ENCODE results near the gene NOL11.
"Not testable (repeated sequence)": the region's sequence is repeated elsewhere in the genome, so short reads cannot be mapped to it uniquely, and the experiment has no call there.

NOL11 gene

DNA sequence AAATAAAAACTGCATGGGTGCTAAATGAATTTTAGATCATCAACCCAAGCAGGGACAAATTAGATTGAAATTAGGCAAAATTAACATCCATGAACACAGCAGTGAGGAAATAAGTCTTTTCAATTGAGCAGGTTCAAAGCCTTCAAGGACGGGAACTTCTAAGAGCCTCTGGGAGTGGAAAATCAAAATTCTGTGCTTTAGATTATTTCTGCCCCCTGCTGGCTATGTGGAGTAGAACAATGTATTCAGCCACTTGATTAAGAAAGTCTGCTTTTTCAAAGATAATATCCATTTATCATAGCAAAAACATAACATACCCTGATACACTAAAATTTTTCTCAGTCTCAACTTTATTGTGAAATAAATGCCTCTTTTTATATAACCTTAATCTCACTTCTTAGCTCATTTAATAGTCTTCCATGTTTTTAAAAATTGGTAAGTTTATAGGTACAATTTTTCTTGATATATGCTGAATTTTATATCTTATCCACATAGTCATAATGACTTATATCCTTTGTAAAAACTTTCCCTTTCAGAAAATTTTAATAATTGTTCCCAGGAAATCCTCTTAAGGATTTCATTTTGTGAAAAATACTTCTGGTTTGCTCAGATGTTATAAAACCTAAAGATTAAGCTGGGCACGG is 28.1 kb upstream of the NOL11 start:
- Mint-ChIP-seq H3K4me1 (ENCODE audit: low read depth) (peaks cover 18% of the 10 kb centered on the region), H3K4me3 (no peak overlapping the region), H3K27ac (no peak overlapping the region), H3K9me3 (no peaks in the 10 kb centered on the region), H3K36me3 (ENCODE audit: low read depth) (peaks cover 17% of the 10 kb centered on the region), H3K27me3 (no peaks in the 10 kb centered on the region)
- intact Hi-C loops (cut with micrococcal nuclease), result loop anchor here (1.0 to 5.0 kb wide), 3 partner anchors 130 to 313 kb away; partner anchors contain the start of gene PITPNC1

DNA sequence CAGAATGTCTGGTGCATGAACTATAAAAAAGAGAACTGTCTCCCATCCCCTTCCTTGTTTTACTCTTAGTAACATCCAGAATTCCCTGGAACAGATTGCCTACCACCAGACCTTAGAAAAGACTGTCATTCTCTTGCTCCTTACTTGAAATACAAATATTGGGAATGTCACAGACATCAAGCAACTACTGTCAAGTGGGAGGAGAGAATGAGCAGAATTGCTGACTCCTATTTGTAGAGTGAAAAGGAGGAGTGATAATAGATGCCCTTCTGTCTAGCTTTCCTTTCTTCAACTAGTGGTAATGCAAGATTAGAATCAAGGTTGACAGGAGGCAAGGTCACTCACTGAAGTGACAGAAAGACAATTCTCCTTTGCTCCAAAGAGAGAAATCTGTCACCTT is 23.9 kb upstream of the NOL11 start:
- peaks cover 9% of the 10 kb centered on the region for H3K36me3 Mint-ChIP-seq (ENCODE audit: low read depth)
- peaks cover 12% of the 10 kb centered on the region for H3K4me1 Mint-ChIP-seq (ENCODE audit: low read depth)
- H3K4me3 Mint-ChIP-seq, result no peak overlapping the region
- no peaks in the 10 kb centered on the region for H3K9me3 Mint-ChIP-seq
- intact Hi-C loops (cut with micrococcal nuclease), result no loop called here
- no peak overlapping the region for H3K27ac Mint-ChIP-seq
- H3K27me3 Mint-ChIP-seq, result no peaks in the 10 kb centered on the region

DNA sequence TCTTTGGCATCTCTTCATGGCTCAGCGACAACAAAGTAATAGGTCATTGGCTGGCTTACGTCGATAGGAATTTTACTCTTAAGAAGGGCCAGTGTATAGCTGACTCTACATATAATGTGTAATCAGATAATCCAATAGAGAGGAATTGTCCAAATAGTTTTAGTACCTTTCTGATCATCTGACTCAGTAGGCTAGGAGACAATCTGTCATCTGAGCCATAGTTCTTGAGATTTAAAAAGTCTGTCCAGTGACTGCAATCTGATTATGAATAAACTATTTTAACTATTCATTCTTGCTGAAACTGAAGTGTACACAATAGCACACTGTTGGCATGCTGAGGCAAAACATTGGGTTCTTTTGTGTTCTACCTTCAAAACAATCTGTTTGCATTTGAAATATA is 21.4 kb upstream of the NOL11 start:
- intact Hi-C loops (cut with micrococcal nuclease), result no loop called here
- peaks cover 9% of the 10 kb centered on the region for H3K36me3 Mint-ChIP-seq (ENCODE audit: low read depth)
- H3K9me3 Mint-ChIP-seq, result no peaks in the 10 kb centered on the region
- H3K4me3 Mint-ChIP-seq, result no peak overlapping the region
- H3K27me3 Mint-ChIP-seq, result peaks cover 3% of the 10 kb centered on the region
- peaks cover 12% of the 10 kb centered on the region for H3K4me1 Mint-ChIP-seq (ENCODE audit: low read depth)
- no peak overlapping the region for H3K27ac Mint-ChIP-seq

DNA sequence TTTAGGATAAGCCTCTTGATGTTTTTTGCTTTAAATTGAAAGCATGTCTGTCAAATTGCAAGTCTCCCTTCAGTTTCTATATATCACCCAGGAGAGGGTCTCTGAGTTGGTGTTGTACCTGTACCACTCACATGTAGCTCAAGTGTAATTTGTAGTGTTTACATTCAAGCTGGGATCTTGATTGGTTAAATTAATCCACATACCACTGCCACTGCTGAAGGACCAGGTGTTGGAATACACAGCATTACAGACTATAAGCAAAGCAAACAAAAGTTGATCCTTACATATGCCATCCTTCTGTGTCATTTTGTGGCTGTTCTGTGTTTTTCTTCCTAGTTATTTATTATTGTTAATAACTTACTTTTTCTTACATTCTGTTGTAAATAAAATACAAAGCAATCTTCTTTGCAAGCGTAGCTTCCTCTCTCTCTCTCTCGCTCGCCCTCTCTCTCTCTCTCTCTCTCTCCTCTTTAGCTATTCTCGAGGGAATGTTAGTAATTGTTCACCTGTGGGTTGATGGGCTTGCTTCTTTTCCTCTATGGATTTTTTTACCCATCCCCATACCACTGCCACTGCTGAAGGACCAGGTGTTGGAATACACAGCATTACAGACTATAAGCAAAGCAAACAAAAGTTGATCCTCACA is 20.8 kb upstream of the NOL11 start:
- H3K27ac Mint-ChIP-seq, result no peak overlapping the region
- no peak overlapping the region for H3K4me3 Mint-ChIP-seq
- peaks cover 12% of the 10 kb centered on the region for H3K4me1 Mint-ChIP-seq (ENCODE audit: low read depth)
- no peaks in the 10 kb centered on the region for H3K9me3 Mint-ChIP-seq
- peaks cover 9% of the 10 kb centered on the region for H3K36me3 Mint-ChIP-seq (ENCODE audit: low read depth)
- peaks cover 3% of the 10 kb centered on the region for H3K27me3 Mint-ChIP-seq
- intact Hi-C loops (cut with micrococcal nuclease), result no loop called here

DNA sequence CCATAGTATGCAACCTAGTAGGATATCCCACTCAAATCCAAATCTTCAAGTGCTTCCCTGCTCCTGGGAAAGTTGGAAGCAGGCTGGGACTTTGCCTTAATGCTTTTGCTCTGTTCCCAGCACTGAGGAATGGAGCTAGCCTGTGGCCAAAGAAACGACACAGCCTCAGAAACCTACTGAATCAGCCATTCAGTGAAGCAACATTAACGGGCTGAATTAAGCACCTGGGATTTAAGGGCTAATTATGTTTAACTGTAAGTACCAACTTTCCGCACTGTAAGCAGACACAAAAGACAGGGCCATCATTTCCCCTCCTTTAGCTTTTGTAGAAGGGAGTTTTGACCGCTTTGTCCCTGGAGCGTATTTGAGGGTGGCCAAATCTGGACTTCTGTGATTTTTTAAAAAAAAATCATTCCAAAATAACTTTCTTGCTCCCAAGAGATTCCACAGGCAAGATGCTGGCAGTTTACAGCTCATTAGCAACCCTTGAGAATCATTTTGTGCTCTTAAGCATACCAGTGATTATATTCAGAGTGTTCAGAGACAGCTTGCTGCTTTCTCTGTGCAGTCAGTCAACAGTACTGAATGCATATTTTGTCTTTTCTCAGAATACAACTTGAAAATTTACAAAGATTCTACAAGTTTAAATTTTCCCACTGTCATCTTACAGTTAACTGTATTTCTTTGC is 17.6 kb upstream of the NOL11 start:
- intact Hi-C loops (cut with micrococcal nuclease), result no loop called here
- Mint-ChIP-seq H3K27me3 (peaks cover 3% of the 10 kb centered on the region), H3K27ac (no peak overlapping the region), H3K4me1 (ENCODE audit: low read depth) (no peaks in the 10 kb centered on the region), H3K9me3 (peaks cover 8% of the 10 kb centered on the region), H3K4me3 (no peak overlapping the region), H3K36me3 (ENCODE audit: low read depth) (no peaks in the 10 kb centered on the region)

DNA sequence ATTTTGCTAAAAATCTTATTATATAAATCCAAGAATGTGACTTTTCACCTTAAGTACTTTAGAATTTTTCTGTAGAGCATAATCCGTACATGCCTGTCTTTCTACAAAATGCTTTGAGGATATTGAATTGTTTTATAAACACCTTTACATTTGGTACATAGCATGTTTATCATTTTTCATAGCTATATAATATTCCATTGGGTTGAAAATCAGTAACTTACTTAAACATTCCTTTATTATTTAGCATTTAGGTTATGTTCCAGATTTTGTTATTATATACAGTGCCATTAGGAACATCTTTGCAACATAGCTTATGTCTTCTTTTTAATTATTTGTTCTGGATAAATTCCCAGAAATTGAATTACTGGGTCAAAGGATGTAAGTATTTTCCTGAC is 17.0 kb upstream of the NOL11 start:
- intact Hi-C loops (cut with micrococcal nuclease), result no loop called here
- Mint-ChIP-seq H3K4me1 (ENCODE audit: low read depth) (no peaks in the 10 kb centered on the region), H3K36me3 (ENCODE audit: low read depth) (no peaks in the 10 kb centered on the region), H3K27me3 (peaks cover 3% of the 10 kb centered on the region), H3K27ac (no peak overlapping the region), H3K4me3 (no peak overlapping the region), H3K9me3 (peaks cover 9% of the 10 kb centered on the region)

DNA sequence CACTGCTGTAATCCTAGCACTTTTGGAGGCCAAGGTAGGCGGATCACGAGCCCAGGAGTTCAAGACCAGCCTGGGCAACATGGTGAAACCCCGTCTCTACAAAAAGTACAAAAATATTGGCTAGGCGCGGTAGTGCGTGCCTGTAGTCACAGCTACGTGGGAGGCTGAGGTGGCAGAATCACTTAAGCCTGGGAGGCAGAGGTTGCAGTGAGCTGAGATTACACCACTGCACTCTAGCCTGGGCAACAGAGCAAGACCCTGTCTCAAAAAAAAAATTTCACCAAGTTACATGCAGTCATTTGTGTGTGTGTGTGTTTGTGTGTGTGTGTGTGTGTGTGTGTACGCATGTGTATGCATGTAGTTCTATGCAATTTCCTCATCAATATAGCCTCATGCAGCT is 14.9 kb upstream of the NOL11 start:
- H3K4me3 Mint-ChIP-seq; H3K9me3 Mint-ChIP-seq; H3K27me3 Mint-ChIP-seq; H3K36me3 Mint-ChIP-seq (ENCODE audit: low read depth); H3K4me1 Mint-ChIP-seq (ENCODE audit: low read depth); H3K27ac Mint-ChIP-seq; intact Hi-C loops (cut with micrococcal nuclease): not testable (repeated sequence)

DNA sequence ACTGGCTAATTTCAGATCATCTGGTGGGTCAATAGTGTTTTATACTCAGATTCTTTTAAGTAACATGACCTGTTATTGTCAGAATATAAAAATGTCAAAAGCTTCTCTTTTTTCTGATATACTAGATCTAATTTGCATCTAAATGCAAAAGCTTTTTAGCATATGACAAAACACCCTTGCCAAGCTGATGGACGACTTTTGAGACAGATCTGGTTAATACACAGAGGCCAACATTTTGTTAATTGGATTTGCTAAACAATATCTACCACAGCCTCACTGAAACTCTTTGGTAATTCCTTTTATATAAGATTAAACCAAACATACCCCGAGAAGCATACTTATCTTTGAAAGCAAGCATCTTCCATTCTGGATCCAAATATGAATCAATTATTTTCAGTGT is 10.3 kb upstream of the NOL11 start:
- no peak overlapping the region for H3K27ac Mint-ChIP-seq
- no peak overlapping the region for H3K4me3 Mint-ChIP-seq
- no peaks in the 10 kb centered on the region for H3K4me1 Mint-ChIP-seq (ENCODE audit: low read depth)

DNA sequence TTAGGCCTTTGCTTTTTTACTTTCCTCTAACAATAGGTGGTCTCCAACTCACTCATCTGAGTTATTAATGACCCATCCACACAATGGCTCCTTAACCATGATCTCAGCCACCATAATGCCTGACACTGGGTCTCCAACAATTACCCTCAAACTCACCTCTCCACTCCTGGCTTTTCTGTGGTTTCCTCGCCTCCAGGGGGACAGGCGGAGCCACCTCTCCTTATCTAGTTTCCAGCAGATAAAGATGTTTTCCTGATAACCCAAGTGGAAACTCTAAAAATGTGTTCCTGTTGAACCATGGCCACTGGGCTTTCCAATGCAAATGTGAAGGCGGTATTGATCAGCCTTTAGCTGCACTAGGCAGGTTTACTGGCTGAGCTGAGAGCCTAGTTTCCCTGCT is 9.4 kb upstream of the NOL11 start:
- Mint-ChIP-seq H3K9me3 (peaks cover 14% of the 10 kb centered on the region), H3K4me3 (no peak overlapping the region), H3K27me3 (no peaks in the 10 kb centered on the region), H3K4me1 (ENCODE audit: low read depth) (no peaks in the 10 kb centered on the region), H3K36me3 (ENCODE audit: low read depth) (no peaks in the 10 kb centered on the region), H3K27ac (no peak overlapping the region)
- intact Hi-C loops (cut with micrococcal nuclease), result no loop called here

More for the DNA sequence above, 10.3 kb upstream of the NOL11 start:
- Mint-ChIP-seq H3K9me3 (peaks cover 9% of the 10 kb centered on the region), H3K36me3 (ENCODE audit: low read depth) (no peaks in the 10 kb centered on the region), H3K27me3 (no peaks in the 10 kb centered on the region)
- intact Hi-C loops (cut with micrococcal nuclease), result no loop called here

DNA sequence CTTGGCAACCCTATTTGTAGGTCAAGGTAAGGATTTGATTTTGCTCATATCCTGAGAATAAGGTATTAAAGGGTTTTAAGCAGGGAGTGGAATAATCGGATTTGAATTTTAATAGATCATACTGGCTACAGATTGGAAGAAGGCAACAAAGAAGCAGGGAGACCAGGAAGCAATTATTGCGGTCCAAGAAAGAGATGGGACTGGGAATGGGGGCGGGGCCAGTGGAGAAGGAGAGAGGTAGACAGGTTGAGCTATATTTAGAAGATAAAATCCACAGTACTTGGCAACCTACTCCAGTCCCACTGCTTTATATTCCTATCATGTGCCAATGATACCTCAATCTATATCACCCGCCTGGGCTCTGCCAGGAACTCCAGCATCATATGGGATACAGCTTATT is 5.8 kb upstream of the NOL11 start:
- H3K36me3 Mint-ChIP-seq (ENCODE audit: low read depth), result no peaks in the 10 kb centered on the region
- H3K9me3 Mint-ChIP-seq, result peaks cover 6% of the 10 kb centered on the region
- no peak overlapping the region for H3K4me3 Mint-ChIP-seq
- H3K27me3 Mint-ChIP-seq, result no peaks in the 10 kb centered on the region
- no peak overlapping the region for H3K27ac Mint-ChIP-seq
- H3K4me1 Mint-ChIP-seq (ENCODE audit: low read depth), result no peaks in the 10 kb centered on the region
- intact Hi-C loops (cut with micrococcal nuclease), result no loop called here

DNA sequence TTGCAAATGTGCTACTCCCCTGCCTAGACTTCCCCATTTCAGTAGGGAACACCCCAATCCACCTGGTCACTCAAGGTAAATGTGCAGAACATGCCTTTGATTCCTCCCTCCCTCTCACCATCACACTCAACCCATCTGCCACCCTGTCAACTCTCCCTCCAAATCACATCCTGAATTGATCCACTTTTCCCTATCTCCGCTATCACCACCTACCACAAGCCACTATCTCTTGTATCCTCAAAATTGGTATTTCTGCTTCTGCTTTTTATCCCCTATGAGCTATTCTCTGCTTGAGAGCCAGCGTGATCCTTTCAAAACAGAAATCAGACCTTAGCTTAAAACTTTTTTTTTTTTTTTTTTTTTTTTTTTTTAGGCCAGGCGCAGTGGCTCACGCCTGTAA is 5.4 kb upstream of the NOL11 start:
- intact Hi-C loops (cut with micrococcal nuclease), result no loop called here
- no peak overlapping the region for H3K27ac Mint-ChIP-seq

DNA sequence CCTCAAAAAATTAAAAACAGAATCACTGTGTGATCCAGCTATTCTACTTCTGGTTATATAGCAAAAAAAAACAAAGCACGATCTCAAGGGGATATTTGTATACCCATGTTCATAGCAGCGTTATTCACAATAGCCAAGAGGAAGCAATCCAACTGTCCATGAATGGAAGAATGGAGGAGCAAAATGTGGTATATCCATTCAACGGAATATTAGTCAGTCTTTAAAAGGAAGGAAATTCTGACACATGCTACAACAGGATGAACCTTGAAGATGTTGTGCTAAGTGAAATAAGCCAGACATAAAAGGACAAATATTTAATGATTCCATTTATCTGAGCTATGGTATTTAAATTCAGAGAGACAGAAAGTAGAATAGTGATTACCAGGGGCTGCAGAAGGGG is 4.6 kb upstream of the NOL11 start:
- intact Hi-C loops (cut with micrococcal nuclease), result no loop called here
- Mint-ChIP-seq H3K9me3 (peaks cover 6% of the 10 kb centered on the region), H3K27ac (no peak overlapping the region), H3K36me3 (ENCODE audit: low read depth) (peaks cover 7% of the 10 kb centered on the region), H3K4me3 (no peak overlapping the region), H3K4me1 (ENCODE audit: low read depth) (no peaks in the 10 kb centered on the region), H3K27me3 (no peaks in the 10 kb centered on the region)

More for the DNA sequence above, 5.4 kb upstream of the NOL11 start:
- Mint-ChIP-seq H3K27me3 (no peaks in the 10 kb centered on the region), H3K9me3 (peaks cover 6% of the 10 kb centered on the region), H3K4me3 (no peak overlapping the region), H3K36me3 (ENCODE audit: low read depth) (no peaks in the 10 kb centered on the region), H3K4me1 (ENCODE audit: low read depth) (no peaks in the 10 kb centered on the region)

DNA sequence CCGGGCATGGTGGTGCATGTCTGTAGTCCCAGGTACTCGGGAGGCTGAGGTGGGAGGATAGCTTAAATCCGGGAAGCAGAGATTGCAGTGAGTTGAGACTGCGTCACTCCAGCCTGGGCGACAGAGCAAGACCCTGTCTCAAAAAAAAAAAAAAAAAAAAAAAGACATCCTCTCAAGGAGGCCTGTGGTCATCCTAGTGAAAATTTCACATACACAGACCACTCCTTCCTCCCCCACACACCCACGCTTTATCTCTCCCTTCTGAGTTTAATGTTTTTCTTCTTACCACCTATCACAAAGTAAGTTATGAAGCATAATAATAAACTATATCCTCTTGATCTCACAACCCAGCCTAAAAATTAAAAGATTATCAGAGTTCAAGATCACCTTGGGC is 1.3 kb upstream of the NOL11 start:
- H3K4me1 Mint-ChIP-seq (ENCODE audit: low read depth), result no peaks in the 10 kb centered on the region
- H3K27ac Mint-ChIP-seq, result no peak overlapping the region
- H3K36me3 Mint-ChIP-seq (ENCODE audit: low read depth), result peaks cover 25% of the 10 kb centered on the region
- no peaks in the 10 kb centered on the region for H3K27me3 Mint-ChIP-seq
- peaks cover 6% of the 10 kb centered on the region for H3K9me3 Mint-ChIP-seq
- intact Hi-C loops (cut with micrococcal nuclease), result no loop called here
- no peak overlapping the region for H3K4me3 Mint-ChIP-seq

DNA sequence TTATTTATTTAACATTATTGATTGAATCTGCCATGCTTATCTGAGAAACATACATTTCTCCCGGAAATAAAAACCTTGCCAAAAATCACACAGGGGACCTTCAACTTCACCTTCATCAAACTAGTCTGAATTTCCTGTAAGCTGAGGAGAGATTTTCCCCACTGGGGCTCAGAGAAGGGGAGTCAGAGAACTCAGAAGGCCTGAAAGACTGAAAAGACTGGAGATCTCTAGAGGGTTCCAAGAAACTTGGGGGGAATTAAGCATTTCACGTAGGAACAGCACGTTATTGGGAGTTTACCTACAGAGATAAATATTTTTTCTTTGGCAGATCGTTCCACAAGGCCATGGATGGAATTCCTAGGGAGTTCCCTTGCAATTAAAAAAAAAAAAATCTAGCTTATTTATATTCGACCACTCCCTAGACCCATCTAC is 528 bp upstream of the NOL11 start:
- peak overlapping the region; percentile 99 for H3K27ac Mint-ChIP-seq
- H3K36me3 Mint-ChIP-seq (ENCODE audit: low read depth), result peaks cover 33% of the 10 kb centered on the region
- H3K4me3 Mint-ChIP-seq, result peak overlapping the region; percentile 99
- no peaks in the 10 kb centered on the region for H3K27me3 Mint-ChIP-seq
- no peaks in the 10 kb centered on the region for H3K4me1 Mint-ChIP-seq (ENCODE audit: low read depth)
- intact Hi-C loops (cut with micrococcal nuclease), result no loop called here
- peaks cover 6% of the 10 kb centered on the region for H3K9me3 Mint-ChIP-seq

All from dendritic cell treated with granulocyte-macrophage colony-stimulating factor and Interleukin-4, amounts not matched to agents 40 ng/mL and 50 ng/mL, for 4 days (primary cell).